Measurements from ENCODE around the gene SWI5. TPM values are rescaled to one million over a fixed set of nuclear protein-coding genes. Genes with fewer than 3 reads are reported as not detected.

SWI5 gene
- total RNA-seq, 2 experiments from 2014 or later: 11.0 to 11.4 TPM

DNA sequence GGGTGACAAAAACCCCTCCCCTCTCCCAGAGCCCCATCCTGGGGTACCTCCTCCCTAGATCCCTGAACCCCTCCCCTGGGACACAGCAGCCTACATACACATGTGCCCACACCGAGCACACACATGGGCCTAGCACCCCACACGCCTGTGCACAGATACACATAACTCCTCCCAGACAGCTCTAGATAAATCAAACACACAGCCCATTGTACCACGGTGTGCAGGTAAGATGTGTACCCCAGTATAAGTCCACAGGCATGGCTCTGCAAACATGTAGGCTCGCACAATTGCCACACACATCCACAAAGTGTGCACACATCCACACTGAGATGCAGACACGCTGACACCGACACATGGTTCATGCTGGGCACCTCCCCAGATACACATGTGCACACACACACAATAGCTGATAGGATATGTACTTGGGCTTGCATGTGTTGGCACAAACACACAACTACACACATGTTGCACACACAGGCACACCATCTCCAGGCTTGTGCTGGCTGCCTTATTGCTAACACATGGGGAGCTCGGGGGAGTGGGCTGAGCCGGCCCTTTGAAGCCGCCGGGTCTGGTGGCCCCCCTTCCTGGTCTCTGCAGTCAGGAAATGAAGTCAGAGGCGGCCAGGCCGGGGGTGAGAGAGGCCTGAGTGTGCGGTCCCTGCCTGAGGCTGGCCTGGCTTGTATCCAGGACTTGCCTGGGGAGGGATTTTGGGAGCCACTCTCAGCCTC, 30.5 kb upstream of the SWI5 start:
- Mint-ChIP-seq H3K36me3 (ENCODE audit: low read depth) (no peaks in the 10 kb centered on the region), H3K4me1 (peaks cover 10% of the 10 kb centered on the region), H3K27ac (no peak overlapping the region), H3K27me3 (peaks cover 23% of the 10 kb centered on the region), H3K9me3 (no peaks in the 10 kb centered on the region), H3K4me3 (no peak overlapping the region)
- CTCF ChIA-PET: interaction anchor here (0.7 kb wide), 1 partner anchor 9 kb away, joined by 3 read pairs; no protein-coding TSS in a partner anchor
- POLR2A ChIA-PET: no interaction called here
- no peak for DNase-seq

GRCh38 chr9:128246471-128246870, 29.6 kb upstream of the SWI5 start:
- Mint-ChIP-seq H3K27me3 (peaks cover 26% of the 10 kb centered on the region), H3K27ac (no peak overlapping the region), H3K4me1 (peaks cover 14% of the 10 kb centered on the region), H3K4me3 (no peak overlapping the region), H3K9me3 (no peaks in the 10 kb centered on the region), H3K36me3 (ENCODE audit: low read depth) (no peaks in the 10 kb centered on the region)
- ChIA-PET POLR2A (interaction anchor here (0.7 kb wide), 1 partner anchor 29 kb away, joined by 3 read pairs; the partner anchor contains the start of genes GOLGA2 and SWI5), CTCF (no interaction called here)
- no peak for DNase-seq

DNA sequence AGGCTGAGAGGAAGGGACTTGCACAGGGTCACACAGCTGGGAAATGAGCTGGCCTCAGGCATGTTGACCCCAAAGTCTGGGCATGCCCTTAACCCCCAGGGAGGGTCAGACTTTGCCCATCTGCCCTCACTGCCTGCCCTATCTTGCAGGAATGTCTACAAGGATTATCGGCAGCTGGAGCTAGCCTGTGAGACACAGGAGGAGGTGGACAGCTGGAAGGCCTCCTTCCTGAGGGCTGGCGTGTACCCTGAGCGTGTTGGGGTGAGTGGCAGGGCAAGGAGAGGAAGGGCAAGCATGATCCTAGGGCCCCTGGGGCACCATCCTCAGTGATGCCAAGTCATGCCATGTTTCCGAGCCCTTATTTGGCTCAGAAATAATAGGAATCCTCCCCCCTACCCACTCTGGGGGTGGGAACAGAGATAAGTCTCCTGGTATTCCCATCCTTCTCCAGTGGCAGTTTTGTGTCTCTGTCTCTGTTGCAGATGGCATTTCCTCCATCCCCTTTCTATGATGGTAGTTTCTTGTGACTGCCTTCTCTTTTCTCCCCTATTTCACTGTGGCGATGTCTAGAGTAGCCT, 28.8 kb upstream of the SWI5 start:
- DNase-seq: no peak
- CTCF ChIA-PET: no interaction called here
- no peaks in the 10 kb centered on the region for H3K36me3 Mint-ChIP-seq (ENCODE audit: low read depth)
- H3K27ac Mint-ChIP-seq: no peak overlapping the region
- peaks cover 35% of the 10 kb centered on the region for H3K27me3 Mint-ChIP-seq
- peaks cover 17% of the 10 kb centered on the region for H3K4me1 Mint-ChIP-seq
- H3K9me3 Mint-ChIP-seq: no peaks in the 10 kb centered on the region
- POLR2A ChIA-PET: no interaction called here
- H3K4me3 Mint-ChIP-seq: no peak overlapping the region

GRCh38 chr9:128249558-128249907, 26.5 kb upstream of the SWI5 start:
- Mint-ChIP-seq H3K36me3 (ENCODE audit: low read depth) (no peaks in the 10 kb centered on the region), H3K4me3 (peak overlapping the region; percentile 72), H3K27me3 (peaks cover 28% of the 10 kb centered on the region), H3K9me3 (no peaks in the 10 kb centered on the region), H3K4me1 (peaks cover 14% of the 10 kb centered on the region), H3K27ac (no peak overlapping the region)
- no peak for DNase-seq
- CTCF ChIA-PET: interaction anchor here (1.2 to 1.8 kb wide), 6 partner anchors 10 to 171 kb away, joined by 3 to 9 read pairs (median 4); no protein-coding TSS in a partner anchor
- POLR2A ChIA-PET: interaction anchor here (1.3 kb wide), 1 partner anchor 31 kb away, joined by 4 read pairs; no protein-coding TSS in a partner anchor

GRCh38 chr9:128249908-128250838, 25.9 kb upstream of the SWI5 start:
- CTCF ChIA-PET: interaction anchor here (0.6 to 1.8 kb wide), 15 partner anchors 9 to 568 kb away, joined by 3 to 9 read pairs (median 5); partner anchors contain the start of genes BBLN, ENDOG, GOLGA2 and SWI5
- peak overlapping the region; percentile 72 for H3K4me3 Mint-ChIP-seq
- DNase-seq: peak; percentile 97
- peaks cover 28% of the 10 kb centered on the region for H3K27me3 Mint-ChIP-seq
- no peak overlapping the region for H3K27ac Mint-ChIP-seq
- peaks cover 14% of the 10 kb centered on the region for H3K4me1 Mint-ChIP-seq
- POLR2A ChIA-PET: interaction anchor here (0.8 to 1.5 kb wide), 4 partner anchors 9 to 59 kb away, joined by 3 to 7 read pairs (median 4); partner anchors contain the start of genes CIZ1, GOLGA2 and SWI5
- no peaks in the 10 kb centered on the region for H3K9me3 Mint-ChIP-seq
- H3K36me3 Mint-ChIP-seq (ENCODE audit: low read depth): no peaks in the 10 kb centered on the region

- Mint-ChIP-seq H3K4me1 (peaks cover 14% of the 10 kb centered on the region), H3K9me3 (no peaks in the 10 kb centered on the region), H3K27ac (no peak overlapping the region), H3K27me3 (peaks cover 24% of the 10 kb centered on the region), H3K36me3 (ENCODE audit: low read depth) (no peaks in the 10 kb centered on the region), H3K4me3 (peak overlapping the region; percentile 68)
- ChIA-PET POLR2A (interaction anchor here (1.0 to 1.5 kb wide), 3 partner anchors 10 to 32 kb away, joined by 4 to 7 read pairs (median 5); partner anchors contain the start of genes GOLGA2 and SWI5), CTCF (interaction anchor here (0.6 to 1.8 kb wide), 14 partner anchors 8 to 567 kb away, joined by 3 to 9 read pairs (median 5); partner anchors contain the start of genes BBLN, ENDOG, GOLGA2 and SWI5)
- DNase-seq: no peak
These were observed 25.0 kb upstream of the SWI5 start for GRCh38 chr9:128250839-128251731.

- POLR2A ChIA-PET: no interaction called here
- no peaks in the 10 kb centered on the region for H3K9me3 Mint-ChIP-seq
- no peaks in the 10 kb centered on the region for H3K36me3 Mint-ChIP-seq (ENCODE audit: low read depth)
- no peak for DNase-seq
- peaks cover 14% of the 10 kb centered on the region for H3K4me1 Mint-ChIP-seq
- H3K27ac Mint-ChIP-seq: no peak overlapping the region
- CTCF ChIA-PET: interaction anchor here (0.6 kb wide), 1 partner anchor 8 kb away, joined by 3 read pairs; no protein-coding TSS in a partner anchor
- H3K27me3 Mint-ChIP-seq: peaks cover 24% of the 10 kb centered on the region
- no peak overlapping the region for H3K4me3 Mint-ChIP-seq
These were observed 24.4 kb upstream of the SWI5 start for GRCh38 chr9:128251732-128252100.

GRCh38 chr9:128252317-128253139, 23.5 kb upstream of the SWI5 start:
- peaks cover 24% of the 10 kb centered on the region for H3K27me3 Mint-ChIP-seq
- peaks cover 14% of the 10 kb centered on the region for H3K4me1 Mint-ChIP-seq
- POLR2A ChIA-PET: no interaction called here
- CTCF ChIA-PET: interaction anchor here (0.6 to 1.2 kb wide), 4 partner anchors 62 to 1920 kb away, joined by 3 read pairs; no protein-coding TSS in a partner anchor
- H3K9me3 Mint-ChIP-seq: no peaks in the 10 kb centered on the region
- no peak overlapping the region for H3K27ac Mint-ChIP-seq
- H3K4me3 Mint-ChIP-seq: no peak overlapping the region
- H3K36me3 Mint-ChIP-seq (ENCODE audit: low read depth): peaks cover 3% of the 10 kb centered on the region
- no peak for DNase-seq

DNA sequence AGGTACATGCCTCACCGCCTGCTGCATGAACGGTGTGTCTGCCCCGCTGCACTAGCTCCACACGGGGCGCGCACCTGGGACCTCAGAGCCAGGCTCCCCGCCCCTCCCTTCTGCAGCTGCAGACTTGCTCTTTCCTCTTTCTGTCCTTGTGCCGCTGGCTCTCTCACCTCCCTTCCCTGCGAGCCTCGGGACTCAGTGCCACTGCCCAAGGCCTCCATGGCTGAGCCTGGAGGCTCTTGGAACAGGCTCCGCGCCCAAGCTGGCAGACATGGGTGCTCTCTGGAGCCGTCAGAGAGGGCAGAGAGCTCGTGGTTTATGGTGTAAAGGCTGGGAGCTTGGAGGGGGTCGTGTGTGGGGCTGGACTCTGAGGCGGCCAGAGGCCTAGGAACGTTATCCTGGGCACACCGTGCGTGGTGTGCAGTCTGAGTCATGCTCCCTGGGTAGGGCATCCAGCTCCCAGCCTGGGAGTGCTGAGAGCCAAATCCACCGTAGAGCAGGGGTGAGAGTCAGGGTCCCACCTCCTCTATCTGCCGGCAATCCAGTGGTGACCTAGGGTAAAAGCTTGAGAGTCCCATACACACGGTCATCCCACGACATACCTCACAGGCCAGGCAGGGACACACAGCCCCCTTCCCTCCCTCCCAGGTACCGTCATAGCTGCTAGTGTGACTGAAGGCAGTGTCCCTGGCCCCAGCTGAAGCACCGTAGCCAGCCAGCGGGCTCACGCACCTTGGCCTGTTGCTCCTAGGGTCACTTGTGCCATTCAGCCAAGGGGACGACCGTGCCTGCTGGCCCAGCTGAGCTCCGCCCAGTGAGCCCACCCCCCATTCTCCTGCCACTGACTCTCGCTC, 22.7 kb upstream of the SWI5 start:
- DNase-seq: no peak
- Mint-ChIP-seq H3K4me1 (peaks cover 14% of the 10 kb centered on the region), H3K36me3 (ENCODE audit: low read depth) (peaks cover 5% of the 10 kb centered on the region), H3K27me3 (peaks cover 24% of the 10 kb centered on the region), H3K9me3 (no peaks in the 10 kb centered on the region), H3K4me3 (no peak overlapping the region), H3K27ac (no peak overlapping the region)
- CTCF ChIA-PET: interaction anchor here (0.6 to 1.2 kb wide), 4 partner anchors 63 to 1921 kb away, joined by 3 read pairs; no protein-coding TSS in a partner anchor
- POLR2A ChIA-PET: no interaction called here

DNA sequence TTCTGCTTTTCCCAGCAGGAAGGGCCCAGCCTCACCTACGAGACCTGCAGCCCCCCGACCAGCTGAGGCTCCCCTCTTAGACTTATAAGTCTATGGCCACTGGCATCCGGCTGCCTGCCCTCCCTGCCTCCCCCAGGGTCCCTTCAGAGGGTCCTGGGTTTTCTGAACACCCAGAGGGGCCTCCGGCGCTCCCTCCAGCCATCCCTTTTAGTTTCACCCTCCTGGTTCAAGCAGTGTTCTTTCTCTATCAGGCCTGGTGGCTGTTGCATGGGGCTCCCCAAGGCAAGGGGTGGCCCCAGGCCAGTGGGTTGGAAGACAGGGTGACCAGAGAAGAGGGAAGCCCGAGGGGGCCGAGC, 22.1 kb upstream of the SWI5 start:
- ChIA-PET POLR2A (interaction anchor here (1.9 kb wide), 1 partner anchor 22 kb away, joined by 4 read pairs; the partner anchor contains the start of genes GOLGA2 and SWI5), CTCF (interaction anchor here (0.6 to 1.2 kb wide), 2 partner anchors 9 to 64 kb away, joined by 3 read pairs; no protein-coding TSS in a partner anchor)
- Mint-ChIP-seq H3K4me1 (peaks cover 14% of the 10 kb centered on the region), H3K36me3 (ENCODE audit: low read depth) (peaks cover 8% of the 10 kb centered on the region), H3K9me3 (no peaks in the 10 kb centered on the region), H3K27me3 (peaks cover 21% of the 10 kb centered on the region), H3K27ac (no peak overlapping the region), H3K4me3 (no peak overlapping the region)
- no peak for DNase-seq

Data from activated CD4-positive, alpha-beta memory T cell treated with anti-CD3 and anti-CD28 coated beads, Interleukin-2, amount 10 ng/mL, durations not matched to agents 7 days and 5 days (primary cell).